Gastrocnemius medialis (tissue), 4 donors: ENCODE data around the gene FERMT1.

Source experiments
- POLR2A ChIP-seq, 2 donors: fragments of 450-650 bp; IDR thresholded peaks; one replicate each; pipeline ENCODE4 v1.6.1; 2017; ENCODE audit warnings: antibody characterized with exemption in 2 of 2, mild to moderate bottlenecking in 2 of 2, moderate library complexity in 2 of 2
- TF ChIP-seq, protein P1 (sequence below), 5 experiments: fragments of 450-650 bp in 3 of 5; fragments of 200-600 bp in 2 of 5; sonication (generic) in 2 of 5; IDR thresholded peaks in 4 of 5; conservative IDR thresholded peaks in 1 of 5; 1 replicate in 4 of 5; 2 replicates in 1 of 5; pipeline ENCODE4 v1.5.1; 2016 to 2019; ENCODE audit warnings: antibody characterized with exemption in 5 of 5, mild to moderate bottlenecking in 3 of 5, moderate library complexity in 3 of 5

GRCh38 chr20:6104493-6105188 lies 18.2 kb downstream of the FERMT1 start:
- TF ChIP-seq, protein P1, sequence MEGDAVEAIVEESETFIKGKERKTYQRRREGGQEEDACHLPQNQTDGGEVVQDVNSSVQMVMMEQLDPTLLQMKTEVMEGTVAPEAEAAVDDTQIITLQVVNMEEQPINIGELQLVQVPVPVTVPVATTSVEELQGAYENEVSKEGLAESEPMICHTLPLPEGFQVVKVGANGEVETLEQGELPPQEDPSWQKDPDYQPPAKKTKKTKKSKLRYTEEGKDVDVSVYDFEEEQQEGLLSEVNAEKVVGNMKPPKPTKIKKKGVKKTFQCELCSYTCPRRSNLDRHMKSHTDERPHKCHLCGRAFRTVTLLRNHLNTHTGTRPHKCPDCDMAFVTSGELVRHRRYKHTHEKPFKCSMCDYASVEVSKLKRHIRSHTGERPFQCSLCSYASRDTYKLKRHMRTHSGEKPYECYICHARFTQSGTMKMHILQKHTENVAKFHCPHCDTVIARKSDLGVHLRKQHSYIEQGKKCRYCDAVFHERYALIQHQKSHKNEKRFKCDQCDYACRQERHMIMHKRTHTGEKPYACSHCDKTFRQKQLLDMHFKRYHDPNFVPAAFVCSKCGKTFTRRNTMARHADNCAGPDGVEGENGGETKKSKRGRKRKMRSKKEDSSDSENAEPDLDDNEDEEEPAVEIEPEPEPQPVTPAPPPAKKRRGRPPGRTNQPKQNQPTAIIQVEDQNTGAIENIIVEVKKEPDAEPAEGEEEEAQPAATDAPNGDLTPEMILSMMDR (IDR thresholded peaks at IDR 0.05 in 4 of 5, conservative IDR thresholded peaks at IDR 0.05 in 1 of 5), result no peak
- no peak for TF ChIP-seq POLR2A (IDR thresholded peaks at IDR 0.05)
